ENCODE results near the gene UPK3B.
"Not testable (repeated sequence)": the region's sequence is repeated elsewhere in the genome, so short reads cannot be mapped to it uniquely, and the experiment has no call there.

The UPK3B gene

DNA sequence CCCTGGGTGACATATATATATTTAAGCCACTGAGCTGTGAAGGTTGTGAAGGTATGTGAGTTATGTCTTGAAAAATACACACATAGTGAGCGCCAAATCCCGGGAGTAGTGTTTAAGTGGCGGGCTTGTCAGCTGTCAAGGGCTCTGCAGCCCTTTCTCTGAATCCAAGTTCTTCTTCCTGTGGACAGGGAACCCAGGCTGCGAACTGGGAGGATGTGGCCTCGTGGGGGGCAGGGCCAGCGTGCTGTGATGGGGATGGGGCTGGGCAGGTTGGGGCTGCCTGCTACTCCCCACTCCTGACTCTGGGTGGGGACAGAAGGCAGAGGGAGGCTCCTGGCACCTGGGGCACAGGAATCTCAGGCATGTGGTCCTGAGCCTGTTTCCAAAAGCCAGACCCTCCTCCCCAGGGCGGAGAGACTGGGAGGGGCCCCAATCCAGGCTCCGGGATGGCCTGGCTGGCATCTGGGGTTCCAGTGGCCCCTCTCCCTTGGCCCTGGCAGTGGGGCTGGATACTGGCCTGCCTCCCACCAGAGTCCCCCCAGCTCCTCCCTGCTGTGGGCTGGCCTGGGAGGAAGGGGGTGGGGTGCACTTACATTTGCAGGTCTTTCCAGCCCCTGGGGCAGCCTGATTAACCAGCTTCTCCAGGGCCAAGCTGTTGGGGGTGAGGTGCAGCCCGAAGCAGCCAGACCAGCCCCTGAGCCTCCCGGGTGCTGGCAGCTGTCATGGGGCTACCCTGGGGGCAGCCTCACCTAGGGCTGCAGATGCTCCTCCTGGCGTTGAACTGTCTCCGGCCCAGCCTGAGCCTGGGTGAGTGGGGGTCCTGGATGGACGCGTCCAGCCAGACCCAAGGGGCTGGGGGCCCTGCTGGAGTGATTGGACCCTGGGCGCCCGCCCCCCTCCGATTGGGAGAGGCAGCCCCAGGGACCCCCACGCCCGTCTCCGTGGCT is at the start of gene UPK3B:
UPK3B (plus strand) TSS at position 622 of the 947 bp plus-strand sequence; CDS start at position 723, 101 bp downstream.
- no peak for FAIRE-seq

DNA sequence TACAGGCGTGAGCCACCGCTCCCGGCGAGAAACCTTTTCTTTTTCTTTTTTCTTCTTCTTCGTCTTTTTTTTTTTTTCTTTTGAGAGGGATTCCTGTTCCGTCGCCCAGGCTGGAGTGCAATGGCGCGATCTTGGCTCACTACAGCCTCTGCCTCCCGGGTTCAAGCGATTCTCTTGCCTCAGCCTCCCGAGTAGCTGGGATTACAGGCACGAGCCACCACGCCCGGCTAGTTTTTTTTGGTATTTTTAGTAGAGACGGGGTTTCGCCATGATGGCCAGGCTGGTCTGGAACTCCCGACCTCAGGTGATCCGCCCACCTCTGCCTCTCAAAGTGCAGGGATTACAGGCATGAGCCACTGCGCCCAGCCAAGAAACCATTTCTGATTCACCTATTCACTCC is 49.6 kb upstream of the UPK3B start:
- not testable (repeated sequence) for FAIRE-seq

DNA sequence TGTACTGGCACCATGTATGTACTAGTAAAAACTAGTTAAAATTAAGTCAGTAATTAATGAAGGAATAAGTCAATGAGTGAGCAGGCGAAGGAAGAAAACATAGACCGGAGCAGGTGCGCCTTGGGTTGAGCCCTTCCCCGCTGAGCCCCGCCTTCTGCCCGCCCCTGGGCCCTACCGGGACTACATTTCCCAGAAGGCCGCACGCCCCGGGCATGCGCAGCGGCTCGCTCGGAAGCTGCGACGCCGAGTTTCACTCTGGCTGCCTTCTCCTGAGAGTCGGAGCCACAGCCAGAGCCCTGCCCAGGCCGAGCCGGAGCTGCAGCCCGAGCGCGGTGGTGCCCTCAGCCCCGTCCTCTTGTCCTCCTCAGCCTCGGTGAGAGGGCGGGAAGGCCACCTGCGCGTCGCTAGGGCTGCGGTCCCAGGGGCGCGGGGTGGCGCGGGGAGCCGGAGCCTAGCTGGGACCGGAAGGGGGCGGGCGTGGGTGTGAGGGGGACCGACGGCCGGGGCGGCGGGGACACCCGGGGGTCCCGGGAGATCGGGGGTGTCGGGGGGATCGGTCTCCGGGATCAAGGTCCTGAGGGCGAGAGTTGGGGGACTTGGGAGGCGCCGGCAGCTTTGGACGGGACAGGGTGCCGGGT is 48.8 kb upstream of the UPK3B start, which contains the start of gene DTX2:
DTX2 (plus strand) TSS at position 246 of the 638 bp plus-strand sequence. CDS start 18,801 bp downstream, outside the sequence.
- not testable (repeated sequence) for FAIRE-seq

DNA sequence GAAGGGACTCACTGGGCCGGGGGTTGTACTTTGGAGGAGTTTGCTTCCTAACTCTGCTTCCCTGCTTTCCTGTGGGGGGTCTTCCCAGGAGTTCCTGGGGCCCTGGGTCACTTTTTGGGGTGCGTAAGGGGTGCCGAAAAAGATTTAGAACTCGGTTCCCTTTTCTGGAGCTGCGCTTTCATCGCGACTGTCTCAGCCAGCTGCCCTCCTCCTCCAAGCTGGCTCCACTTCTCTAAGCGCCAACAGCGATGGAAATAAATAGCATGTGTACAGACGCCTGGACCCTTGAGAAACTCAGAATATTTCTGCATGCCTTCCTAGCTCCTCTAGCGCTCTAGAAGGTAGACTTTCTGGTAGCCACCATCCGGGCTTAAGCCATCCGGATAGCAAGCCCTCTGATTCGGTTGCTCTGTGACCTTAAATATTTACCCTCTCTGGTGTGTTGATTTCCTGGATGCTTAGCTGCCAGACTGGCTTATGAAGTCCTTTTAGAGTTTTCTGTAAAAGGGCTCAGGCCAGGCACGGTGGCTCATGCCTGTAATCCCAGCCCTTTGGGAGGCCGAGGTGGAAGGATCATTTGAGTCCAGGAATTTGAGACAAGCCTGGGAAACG is 48.0 kb upstream of the UPK3B start:
- FAIRE-seq = not testable (repeated sequence)

DNA sequence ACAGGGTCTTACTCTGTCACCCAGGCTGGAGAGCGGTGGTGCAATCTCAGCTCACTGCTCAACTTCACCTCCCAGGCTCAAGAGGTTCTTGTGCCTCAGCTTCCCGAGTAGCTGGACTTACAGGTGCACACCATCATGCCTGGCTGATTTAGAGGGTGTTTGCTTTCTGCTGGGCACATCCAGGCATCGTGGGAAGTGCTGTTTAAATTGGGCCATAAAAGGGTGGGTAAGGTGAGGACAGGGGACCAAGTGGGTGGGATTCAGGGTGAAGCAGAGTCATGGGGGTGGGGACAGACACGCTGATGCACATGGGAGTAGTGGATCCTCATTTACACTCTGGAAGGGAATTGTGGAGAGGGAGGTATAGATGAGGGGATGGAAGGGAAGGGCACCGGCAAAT is 45.4 kb upstream of the UPK3B start:
- not testable (repeated sequence) for FAIRE-seq

DNA sequence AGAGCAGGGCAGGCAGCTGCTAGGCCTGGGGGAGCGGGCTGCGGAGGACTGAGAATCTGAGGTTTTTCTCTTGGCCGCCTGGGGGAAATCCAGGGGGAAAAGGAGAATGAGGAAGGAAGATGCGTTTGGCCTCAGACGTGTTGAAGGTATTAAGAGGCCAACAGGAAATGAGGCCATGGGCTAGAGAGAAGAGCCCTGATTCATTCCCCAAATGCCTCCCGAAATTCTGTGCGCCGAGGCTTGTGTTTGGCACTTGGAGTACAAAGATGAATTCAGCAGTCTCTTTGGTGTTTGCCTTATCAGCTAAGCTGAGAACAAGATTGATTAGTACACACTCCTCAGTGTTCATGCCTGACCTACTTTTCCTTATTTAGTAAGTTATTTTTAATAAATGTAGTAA is 44.4 kb upstream of the UPK3B start:
- FAIRE-seq = not testable (repeated sequence)

DNA sequence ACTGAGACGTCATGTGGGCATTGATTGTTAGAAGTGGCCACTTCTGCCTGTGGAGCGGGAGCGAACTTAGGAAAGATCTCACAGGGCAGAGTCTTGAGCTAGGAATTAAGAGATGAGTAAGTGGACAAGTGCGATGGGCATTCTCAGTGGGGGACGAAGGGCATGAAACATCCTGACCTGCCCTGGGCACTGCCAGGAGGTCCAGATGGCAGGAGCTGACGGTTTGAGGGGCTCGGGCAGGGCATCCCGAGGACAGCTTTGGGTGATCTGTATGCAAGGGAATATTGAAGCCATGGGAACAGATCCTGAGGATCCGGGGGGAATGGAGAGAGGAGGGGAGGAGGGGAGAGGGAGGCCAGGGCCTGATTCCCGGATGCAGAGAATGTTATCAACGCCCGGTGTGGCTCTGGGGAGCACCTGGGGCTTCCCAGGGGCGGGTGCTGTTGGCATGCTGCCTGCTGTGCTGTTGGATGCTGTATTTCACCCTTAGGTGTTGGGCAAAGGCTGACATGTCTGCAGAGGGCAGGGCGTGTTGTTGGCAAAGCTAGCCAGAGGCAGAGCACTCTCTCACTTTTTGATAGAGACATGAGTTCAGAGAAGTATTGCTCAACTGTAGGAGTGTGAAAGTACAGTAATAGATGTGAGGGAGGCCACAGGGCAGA is 42.5 kb upstream of the UPK3B start:
- not testable (repeated sequence) for FAIRE-seq

DNA sequence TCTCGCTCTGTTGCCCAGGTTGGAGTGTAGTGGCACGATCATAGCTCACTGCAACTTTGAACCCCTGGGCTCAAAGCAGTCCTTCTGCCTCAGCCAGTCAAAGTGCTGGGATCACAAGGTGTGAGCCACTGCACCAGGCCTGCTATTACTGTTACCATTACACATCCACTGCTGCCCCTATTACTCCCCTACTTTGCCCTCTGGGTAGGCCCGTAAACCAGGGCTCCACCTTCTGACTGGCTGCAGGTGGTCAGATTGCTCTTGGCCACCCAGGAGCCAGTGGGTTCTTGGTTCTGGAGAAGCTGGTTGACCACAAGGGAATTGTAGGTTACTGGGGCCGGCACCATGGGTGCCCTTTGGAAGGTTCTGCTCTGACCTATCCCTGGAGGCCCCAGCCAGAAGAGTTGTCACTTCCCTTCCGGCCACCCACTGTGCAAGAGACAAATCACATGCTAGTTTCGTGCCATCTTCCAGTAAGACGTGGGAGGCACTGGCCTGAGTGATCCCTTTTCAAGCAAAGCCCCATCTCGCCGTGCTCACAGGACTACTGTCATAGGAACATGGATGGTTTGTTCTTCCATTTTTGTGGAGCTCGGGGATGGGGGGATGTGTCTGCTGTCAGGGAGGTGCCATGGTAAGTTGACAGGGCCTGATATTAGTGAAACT is 38.7 kb upstream of the UPK3B start:
- FAIRE-seq = not testable (repeated sequence)

DNA sequence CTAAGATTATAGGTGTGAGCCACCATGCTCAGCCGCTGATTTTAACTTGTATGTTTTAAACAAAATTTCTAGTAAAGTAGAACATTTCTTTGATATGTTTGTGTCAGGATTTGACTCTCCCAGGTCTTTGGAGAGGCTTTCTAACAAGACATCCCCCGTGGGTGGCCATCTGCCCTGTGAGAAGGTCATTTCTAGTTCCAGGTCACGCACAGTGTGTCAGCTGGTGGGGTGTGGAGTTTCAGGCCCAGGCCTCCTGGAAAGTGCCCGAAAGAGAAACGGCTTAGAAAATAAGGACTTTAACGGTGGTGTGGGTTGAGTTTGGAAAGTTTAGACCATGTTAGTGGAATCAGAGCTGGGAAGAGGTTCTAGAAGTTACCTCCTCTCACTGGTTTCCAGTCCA is 37.3 kb upstream of the UPK3B start:
- FAIRE-seq = not testable (repeated sequence)

DNA sequence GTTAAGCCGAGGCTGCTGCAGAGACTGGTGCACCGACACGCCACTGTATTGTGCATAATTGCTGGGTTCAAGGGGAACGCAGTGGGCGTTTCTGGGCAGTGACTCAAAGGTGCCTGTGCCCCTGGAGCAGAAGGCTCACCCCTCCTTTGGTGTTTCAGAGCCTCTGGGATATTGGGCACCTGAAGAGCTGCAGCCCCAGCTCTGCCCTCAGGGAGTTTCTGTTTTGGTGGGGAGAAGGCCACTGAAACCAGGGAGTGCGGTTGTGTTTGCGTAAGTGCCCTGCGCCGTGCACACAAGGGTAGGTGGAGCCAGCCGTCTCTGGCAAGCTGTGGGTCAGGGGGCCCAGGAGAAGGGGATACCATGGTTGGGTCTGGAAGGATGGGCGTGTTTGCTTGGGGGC is 34.1 kb upstream of the UPK3B start:
- not testable (repeated sequence) for FAIRE-seq

DNA sequence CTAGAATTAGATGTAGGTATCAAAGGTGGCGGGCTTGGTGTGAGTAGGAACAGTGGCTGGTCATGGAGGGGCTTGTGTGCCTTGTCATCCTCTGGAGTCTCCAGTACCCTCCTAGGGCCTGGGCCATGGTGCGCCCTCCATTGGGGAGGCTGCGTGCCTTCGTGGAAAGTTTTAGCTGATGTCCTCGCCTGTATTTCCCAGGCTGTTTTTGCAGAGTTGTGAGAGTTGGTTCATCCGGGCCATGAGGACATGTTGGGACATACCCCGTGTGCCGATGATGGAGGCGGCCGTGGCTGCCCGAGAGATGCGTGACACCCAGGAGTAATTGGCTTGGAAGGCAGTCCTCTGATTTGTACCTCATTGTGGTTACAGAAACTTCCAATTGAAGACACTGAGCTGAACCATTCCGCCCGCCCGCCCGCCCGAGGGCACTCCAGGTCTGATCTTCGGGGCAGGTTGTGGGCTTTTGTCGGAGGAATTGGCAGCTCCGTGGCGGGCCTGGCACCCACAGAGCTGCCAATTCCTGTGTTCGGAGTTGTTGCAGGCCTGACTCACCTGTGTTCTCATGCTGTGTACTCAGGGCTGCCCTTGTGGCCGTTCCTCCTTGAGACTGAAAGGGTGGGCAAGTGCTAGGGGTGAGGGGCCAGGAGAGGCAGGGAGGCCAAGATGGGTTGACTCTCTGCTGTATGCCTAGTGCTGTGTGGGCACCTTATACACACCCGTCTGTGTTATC is 33.4 kb upstream of the UPK3B start:
- not testable (repeated sequence) for FAIRE-seq

DNA sequence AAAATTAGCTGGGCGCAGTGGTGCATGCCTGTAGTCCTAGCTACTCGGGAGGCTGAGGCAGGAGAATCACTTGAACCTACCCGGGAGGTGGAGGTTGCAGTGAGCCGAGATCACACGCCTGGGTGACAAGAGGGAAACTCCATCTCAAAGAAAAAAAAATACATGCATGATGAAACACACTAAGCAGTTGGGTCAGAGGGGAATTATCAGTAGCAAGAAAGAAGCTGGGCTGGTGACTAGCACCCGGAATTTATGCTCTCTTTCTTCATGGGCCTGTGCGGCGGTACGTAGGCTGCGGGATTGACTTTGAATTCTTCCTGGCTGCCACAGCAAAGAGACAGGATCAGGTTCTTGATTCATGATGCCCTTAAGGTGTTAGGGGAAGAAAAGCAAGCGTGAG is 30.7 kb upstream of the UPK3B start:
- not testable (repeated sequence) for FAIRE-seq

DNA sequence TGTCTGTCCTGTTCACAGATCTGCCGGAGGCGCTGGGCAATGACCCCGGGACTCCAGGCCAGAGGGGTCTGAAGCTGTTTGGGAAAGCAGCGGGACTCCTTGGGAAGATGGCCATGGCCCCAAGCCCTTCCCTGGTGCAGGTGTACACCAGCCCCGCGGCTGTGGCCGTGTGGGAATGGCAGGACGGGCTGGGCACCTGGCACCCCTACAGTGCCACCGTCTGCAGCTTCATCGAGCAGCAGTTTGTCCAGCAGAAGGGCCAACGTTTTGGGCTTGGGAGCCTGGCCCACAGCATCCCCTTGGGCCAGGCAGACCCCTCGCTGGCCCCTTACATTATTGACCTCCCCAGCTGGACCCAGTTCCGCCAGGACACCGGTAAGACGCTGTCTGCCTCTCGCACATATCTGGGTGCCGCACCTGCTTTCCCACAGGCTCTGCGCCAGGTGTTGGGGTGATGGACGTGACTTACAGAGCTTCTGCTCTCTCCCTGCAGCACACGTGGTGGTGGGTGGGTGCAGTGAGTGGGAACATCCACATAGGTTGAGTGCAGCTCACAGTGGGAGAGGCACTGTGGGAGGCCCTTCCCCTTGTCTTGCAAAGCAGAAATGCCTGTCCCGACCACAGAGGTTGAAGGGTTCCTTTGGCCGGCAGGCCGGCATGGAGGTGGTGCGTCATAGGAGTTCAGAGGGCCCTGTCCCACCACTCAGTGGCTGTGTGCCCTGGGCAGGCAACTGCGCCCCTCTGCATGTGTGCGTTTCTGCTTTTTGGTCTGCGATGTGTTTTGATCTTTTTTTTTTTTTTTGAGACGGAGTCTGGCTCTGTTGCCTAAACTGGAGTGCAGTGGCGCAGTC is 29.7 kb upstream of the UPK3B start:
- FAIRE-seq = not testable (repeated sequence)

DNA sequence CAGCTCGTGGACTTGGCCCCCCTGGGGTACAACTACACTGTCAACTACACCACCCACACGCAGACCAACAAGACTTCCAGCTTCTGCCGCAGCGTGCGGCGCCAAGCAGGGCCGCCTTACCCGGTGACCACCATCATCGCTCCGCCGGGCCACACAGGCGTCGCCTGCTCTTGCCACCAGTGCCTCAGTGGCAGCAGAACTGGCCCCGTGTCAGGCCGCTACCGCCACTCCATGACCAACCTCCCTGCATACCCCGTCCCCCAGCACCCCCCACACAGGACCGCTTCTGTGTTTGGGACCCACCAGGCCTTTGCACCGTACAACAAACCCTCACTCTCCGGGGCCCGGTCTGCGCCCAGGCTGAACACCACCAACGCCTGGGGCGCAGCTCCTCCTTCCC is 27.7 kb upstream of the UPK3B start:
- not testable (repeated sequence) for FAIRE-seq

DNA sequence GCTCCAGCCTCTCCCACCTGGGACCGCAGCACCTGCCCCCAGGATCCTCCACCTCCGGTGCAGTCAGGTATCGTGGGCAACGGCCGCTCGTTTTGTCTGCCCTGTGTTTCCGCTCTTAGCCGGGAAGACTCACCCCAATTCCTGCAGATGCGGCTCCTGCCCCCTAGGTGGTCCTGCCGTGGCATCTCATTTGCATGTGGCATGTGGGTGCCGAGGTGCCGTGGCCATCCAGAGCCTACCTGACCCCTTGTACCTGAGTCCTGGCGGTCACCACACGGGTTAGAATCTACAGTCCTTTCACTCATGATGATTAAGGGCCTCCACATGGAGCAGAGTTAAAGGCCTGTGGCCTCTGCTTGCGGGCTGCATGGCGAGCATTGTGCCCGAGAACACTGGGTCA is 27.3 kb upstream of the UPK3B start:
- not testable (repeated sequence) for FAIRE-seq

DNA sequence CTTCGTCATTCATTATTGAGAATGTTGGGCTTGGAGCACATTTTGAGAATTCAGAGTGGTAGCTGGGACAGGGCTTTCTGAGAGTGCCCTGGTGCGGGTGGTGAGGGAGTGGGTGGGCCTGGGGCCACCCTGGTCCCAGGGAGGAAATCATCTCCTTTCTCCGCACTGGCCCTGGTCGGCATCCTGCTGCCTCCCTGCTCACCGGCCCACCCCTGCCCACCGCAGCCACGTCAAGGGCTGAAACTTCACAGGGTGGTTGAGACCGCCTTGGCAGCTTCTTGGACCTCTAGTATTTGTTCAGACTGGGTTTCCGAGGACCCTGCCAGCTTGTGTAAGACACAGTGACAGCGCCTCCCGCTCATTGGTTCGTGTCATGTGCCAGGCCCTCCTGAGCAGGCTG is 25.9 kb upstream of the UPK3B start:
- FAIRE-seq = not testable (repeated sequence)

DNA sequence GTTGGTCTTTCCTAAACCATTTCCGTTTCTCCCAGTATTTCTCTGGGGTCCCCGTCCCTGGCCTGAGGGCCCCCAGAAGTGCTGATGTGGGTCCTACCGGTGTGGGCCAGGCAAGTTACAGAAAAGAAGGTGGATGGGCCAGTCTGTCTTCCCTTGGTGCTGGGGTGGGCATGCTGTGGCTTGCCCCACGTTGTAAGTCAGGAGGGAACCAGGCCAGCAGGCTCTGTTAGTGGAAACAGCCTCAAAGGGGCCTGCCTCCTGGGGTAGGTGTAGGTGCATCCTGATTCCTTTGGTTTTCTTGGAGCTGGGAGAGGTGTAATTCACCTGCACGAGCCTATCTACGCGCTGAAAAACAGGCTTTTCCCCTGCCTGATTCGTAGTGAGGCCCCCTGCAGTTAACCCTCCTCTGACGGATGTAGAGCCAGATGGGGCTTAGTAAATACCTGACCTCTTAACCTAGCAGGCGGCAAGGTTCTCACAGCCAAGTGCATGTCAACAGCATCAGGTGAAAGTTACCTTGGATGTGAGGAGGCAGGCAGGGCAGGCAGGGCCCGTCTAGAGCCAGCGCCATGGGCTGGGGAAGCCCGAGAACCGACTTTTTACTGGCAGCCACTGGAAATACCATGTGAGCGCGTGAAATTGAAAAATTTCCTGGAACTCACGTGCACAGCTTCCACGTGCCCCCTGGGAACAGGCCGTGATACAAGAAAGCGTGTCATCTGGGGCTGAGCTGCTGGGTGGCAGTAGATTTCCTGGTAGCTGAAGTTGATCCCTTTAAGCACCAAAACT is 24.3 kb upstream of the UPK3B start:
- not testable (repeated sequence) for FAIRE-seq

DNA sequence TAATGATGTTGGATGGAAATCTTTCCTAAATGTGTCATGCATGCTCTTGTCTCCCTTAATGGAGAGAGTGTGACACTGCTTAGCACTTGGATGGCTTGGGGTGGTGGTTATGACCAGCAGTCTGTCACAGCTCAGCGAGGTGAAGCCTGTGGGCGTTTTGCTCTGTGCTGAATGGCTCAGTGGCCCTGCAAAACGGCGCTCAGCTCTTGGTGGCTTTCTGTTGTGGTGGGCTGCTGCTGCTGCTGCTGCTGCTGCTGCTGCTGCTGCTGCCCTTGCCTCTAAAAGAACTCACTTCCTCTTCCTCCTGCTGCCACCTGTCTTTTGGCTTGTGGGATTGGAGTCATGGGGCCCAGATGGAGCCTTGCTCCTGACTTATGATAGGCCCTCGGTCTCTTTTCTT is 23.7 kb upstream of the UPK3B start:
- FAIRE-seq = not testable (repeated sequence)

DNA sequence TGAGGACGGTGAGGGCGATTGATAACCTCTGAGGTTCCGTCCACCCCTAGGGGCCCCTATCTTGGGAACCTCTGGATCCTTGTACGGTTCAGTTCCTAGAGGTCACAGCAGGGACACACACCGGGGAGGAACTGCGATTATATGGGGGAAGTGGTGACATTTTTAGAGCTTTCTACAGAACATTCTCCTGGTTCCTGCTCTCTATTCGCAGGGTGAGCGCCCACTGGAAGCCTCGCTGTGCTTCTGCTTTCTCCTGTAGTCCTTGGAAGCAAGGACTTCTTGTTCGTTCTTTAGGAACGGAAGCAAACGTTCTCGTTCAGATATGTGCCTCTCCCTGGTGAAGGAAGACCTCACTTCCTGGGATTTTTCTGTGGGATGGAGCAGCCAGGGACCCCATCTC is 22.4 kb upstream of the UPK3B start:
- not testable (repeated sequence) for FAIRE-seq

DNA sequence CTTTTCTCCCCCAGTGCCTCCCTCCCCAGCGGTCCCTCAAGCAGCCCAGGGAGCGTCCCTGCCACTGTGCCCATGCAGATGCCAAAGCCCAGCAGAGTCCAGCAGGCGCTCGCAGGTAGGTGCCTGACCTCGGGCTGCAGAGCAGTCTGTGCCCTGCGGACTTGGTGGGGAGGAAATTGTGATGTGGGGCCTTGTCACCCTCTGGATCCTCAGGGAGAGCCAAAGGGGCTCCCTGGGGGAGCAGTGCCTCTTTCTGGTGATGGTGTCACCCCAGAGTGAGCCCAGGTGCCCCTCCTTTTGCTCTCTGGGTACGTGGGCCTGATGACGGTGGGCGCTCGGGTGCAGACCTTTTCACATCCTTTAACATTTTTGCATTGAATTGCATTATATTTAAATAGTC is 18.2 kb upstream of the UPK3B start:
- not testable (repeated sequence) for FAIRE-seq
